Activated CD4-positive, CD25-positive, alpha-beta regulatory T cell (primary cell): Measurements from ENCODE around the gene ARRB1.
"Not testable (repeated sequence)": the region's sequence is repeated elsewhere in the genome, so short reads cannot be mapped to it uniquely, and the experiment has no call there.

Source experiments
- DNase-seq, 4 experiments: peaks; one replicate each; lab custom pipeline; 2025; lab: John Stamatoyannopoulos, UW

The ARRB1 gene

DNA sequence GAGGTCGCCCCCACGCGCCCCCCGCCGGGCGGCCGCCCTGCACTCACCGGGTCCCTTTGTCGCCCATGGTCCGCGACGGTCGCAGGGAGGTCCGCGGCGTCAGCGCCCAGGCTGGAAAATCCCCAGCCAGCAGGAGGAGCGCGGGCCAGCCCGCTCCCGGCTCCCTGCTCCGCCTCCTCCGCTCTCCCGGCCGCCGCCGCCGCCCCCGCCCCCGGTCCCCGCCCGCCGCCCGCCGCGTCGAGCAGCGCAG, at the start of gene ARRB1:
Gene ARRB1 (minus strand): TSS at position 121 of the 250 bp plus-strand sequence. CDS start 54 bp downstream, at position 67.
- no peak for DNase-seq

DNA sequence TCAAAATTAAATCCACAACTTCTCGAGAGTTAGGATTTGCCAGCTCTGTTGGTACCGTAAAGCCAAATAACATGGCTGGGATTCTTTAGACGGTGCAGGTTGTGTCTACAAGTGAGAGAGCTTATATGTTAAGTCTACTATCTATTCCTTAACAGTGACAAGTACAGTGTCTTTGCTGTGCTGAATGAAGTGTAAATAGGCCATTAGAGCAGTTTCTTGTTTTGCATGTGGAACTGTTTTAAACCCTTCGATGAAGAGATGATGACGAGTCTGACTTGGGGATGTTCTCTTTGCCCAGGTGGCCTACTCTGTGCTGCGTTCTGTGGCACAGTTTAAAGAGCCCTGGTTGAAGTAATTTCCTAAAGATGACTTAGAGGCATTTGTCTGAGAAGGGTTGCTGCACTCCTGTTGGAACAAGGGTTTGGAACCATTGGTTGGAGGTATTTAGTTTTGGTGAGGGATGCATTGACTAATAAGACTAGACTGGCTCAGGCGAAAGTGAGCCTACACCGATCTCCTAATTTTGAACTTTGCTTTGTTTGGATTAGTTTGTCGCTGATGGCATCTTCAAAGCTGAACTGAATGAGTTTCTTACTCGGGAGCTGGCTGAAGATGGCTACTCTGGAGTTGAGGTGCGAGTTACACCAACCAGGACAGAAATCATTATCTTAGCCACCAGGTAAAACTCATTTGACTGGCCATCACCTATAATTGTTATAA, 48.8 kb upstream of the ARRB1 start:
- DNase-seq = no peak

DNA sequence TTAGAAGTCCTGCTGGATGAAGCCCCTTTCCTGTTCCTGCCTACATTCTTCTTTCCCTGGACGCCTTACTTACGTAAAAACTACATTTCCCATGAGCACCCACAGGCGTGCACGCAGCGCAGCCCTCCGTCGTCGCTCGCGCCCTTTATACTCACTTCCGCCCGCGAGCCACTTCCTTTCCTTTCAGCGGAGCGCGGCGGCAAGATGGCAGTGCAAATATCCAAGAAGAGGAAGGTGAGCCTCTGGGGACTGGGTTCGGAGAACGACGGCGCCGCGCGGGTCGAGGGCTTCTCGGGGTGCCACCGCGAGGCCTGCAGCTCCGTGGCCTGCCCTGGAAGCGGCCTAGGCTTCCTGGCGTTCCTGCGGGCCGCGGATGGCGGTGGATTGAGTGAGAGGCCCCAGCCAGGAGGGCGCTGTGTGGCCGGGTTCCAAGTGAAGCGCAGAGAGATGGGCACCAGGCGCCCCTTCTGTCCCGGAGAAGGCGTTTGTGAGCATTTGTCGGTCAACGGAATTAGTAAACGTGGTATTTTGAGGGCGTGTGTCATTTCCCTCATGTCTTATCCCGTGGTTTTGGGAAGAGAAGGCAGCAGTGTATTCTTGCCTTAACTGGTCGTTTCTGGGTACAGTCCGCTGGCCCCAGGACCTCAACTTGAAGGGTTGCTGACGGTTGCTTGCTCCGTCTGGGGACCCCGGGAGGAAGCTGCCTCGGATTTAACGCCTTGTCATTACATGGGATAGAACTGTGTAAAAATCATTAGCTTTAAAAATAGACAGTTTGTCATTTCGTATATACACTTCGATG, 48.1 kb upstream of the ARRB1 start, which contains the start of gene RPS3:
Gene RPS3 (plus strand): TSS at position 175 of the 802 bp plus-strand sequence. CDS start 30 bp downstream, at position 205.
- DNase-seq = peak; percentile 70 to 79 (median 76)

DNA sequence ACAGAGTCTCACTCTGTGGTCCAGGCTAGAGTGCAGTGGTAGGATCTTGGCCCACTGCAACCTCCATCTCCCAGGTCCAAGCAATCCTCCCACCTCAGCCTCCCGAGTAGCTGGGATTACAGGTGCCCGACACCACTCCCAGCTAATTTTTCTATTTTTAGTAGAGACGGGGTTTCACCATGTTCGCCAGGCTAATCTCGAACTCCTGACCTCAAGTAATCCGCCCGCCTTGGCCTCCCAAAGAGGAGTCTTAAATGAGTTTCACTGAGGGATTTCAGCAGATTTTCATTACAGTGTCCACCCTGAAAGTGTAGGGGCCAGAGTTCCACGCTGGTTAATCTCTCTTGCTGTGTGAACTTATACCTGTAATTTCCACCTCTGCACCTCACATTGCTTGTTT, 47.4 kb upstream of the ARRB1 start:
- no peak for DNase-seq

DNA sequence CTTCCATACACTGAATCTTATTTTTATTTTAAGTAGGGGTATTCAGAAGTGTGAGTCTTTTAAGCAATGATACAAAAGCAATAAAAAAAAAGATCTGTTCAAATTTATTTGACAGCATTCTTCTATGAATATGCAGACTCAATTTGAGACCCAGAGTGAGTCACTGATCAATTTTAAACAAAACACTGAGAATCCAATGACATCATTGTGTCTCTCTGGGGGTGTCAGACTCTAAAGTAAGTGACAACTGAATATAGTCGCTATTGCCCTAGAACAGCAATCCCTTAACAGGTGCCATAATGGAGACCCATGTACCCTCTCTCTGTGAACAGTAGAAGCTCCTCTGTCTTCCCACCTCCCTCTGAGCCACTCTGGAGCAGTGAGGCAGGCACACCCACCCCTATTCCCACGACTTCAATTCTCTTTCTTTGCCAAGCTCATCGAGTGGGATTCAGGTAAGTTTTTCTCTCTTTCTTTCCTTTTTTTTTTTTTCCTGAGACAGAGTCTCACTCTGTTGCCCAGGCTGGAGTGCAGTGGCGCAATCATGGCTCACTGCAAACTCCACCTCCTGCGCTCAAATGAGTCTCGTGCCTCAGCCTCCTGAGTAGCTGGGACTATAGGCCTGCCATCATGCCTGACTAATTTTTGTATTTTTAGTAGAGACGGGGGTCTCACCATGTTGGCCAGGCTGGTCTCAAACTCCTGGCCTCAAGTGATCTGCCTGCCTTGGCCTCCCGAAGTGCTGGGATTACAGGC, 42.8 kb upstream of the ARRB1 start:
- no peak for DNase-seq

DNA sequence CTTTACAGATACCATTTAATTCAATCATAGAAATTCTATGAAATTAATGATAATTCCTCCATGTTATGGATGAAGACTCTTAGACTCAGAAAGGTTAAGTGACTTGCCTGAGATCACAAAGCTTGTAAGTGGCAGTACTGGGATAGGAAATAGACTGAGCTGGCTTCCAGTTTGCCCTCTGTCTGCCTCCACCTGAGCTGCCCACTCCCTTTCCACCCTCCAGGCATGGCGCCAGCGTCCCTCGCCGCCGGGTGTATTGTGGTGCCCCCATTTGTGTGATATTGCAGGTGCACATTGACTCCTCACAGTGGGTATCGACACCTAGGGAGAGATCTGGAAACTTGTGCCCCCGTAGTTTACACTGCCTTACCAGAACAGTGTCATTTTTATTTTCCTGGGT, 38.5 kb upstream of the ARRB1 start:
- DNase-seq = no peak

DNA sequence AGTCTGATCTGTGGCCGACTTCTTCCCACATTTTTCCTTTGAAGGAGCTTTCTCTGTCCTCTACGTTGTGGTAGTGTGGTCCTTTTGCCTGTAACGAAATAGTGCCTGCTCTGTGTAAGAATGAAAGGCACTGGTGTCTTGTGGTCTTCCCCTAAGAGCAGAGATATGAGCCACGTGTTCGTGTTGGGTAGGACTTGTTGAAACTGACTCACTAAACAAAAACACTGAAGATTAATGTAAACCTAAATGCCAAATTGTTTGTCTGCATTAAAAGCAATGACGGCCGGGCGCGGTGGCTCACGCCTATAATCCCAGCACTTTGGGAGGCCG, 37.8 kb upstream of the ARRB1 start:
- DNase-seq = no peak

DNA sequence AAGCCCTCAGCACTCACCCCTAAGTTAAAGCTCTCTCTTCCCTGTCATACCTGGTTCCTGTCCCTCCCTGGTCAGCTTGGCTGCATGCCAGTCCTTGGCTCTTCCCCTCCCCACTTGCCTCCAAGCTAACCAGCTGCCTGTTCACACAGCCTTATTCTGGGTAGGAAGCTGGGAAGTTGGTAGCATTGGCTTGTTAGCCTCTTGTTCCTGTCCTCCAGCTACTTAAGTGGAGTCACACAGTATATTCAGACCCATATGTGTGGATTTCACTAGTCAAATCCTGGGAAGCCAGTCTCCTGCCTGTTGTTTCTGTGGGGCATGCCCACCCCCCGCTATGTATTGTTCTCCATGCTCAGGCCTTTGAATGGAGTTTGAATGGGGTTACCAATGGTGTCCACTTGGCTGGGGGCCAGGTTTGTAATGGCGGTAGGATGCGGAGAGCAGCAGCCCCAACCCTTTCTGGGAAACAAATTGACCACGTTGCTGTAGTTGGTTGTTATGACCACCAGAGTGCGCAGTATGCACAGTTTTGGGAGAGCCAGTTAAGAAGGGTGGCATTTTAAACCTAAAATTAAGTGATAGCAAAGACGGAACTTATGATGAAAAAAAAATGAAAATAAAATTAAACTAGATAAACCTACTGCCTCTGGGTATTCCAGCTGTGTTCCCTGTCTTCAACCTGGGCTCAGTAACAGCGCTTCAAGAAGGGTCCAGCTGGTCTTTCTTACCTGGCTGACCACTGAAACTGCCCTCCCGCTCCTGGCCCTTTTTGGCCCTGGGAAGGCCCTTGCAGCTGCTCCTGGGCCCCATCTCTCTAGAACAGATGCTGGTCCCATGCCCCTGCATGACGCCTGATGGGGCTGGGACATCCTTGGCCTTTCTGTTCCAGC, 37.2 kb upstream of the ARRB1 start:
- peak; percentile 14 to 40 (median 32) for DNase-seq

DNA sequence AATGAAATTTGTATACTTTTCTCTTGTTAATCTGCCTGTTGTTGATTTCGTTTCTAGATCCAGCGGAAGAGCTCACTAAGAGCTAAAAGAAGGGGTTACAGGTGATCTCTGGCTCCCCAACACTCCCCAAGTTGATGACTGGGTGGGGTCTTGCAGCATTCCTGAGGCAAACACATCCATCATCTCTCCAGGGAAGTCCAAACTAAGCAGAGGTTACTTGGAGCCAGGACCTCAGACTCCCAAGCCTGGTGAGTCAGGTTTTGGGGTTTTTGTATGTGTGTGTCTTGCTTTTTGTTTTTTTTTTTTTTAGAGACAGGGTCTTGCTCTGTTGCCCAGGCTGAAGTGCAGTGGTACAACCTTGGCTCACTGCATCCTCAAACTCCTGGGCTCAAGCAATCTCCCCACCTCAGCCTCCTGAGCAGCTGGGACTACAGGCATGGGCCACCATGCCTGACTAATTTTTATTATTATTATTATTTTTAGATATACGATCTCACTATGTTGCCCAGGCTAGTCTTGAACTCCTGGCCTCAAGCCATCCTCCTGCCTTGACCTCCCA, 36.4 kb upstream of the ARRB1 start:
- no peak for DNase-seq

DNA sequence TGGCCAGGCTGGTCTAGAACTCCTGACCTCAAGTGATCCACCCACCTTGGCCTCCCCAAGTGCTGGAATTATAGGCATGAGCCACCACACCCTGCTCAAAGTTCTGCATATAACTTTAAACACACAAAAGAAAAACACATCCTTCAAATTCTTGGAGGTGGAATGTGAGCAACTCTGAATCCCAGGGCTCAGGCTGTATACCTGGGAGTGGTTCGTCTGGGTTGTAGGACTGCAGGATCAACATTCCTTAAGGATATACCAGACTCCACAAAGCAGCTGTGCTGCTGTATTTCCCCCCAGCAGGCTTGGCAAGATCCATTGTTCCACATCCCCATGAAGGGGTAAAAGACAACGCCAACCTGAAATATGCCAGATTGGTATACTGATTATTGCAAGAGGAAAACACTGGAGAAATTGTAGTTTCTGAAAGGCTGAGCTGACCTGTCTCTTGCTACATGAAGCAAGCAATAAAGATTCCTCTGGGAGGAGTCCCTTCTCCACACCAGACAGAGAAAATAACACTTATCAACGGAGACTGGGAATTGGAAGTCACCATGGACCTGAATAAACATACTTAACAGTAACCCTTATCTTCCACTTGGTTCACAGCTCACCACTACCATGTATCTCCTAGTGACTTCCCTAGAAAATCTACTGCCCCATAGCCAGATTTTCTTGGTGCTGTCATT, 35.6 kb upstream of the ARRB1 start:
- no peak for DNase-seq

DNA sequence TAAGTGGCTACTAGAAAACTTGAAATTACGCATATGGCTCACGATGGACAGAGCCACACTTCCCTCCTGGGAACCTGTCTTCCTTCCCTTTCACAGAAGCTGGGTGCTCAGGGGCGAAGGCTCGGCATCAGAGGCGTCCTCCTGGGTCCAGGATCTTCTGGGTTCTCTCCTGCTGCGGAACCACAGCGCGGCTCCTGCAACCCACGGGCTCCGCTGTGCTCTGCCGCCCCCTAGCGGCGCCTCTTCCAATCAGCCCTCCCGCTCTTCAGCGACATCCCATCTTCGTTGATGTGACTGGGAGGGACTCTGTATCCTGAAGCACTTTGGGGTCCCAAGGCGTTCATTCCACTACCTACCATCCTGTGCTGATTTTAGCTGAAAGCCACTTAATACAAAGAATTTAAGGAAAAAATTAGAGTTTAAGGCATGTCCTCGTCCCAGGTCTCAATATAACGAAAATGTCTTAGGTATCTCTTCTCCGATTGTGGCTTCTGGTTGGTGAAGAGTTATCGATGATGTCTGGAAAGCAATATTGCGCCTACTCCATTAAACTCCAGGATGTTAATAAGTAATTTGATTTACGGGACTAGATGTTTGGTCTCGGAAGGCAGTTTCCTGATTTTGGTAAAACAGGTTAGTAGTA, 33.1 kb upstream of the ARRB1 start:
- peak; percentile 57 to 71 (median 63) for DNase-seq

DNA sequence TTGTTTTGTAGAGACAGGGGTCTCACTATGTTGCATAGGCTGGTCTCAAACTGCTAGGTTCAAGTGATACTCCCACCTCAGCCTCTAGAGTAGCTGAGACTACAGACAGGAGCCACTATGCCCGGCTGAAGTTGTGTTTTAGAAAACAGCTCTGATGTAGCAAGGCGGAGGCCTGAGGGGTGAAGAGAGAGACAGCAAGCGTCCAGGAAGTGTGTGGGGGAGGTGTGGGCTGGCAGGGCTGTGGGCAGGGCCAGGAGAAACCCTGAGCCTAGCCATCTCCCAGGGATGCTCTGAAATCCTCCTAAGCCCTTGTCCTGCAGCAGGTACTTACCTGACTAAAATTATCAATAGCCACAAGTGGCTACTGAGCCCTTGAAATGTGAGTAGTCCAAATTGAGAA, 31.8 kb upstream of the ARRB1 start:
- peak in 1 of 4 experiments; percentile 8 for DNase-seq

DNA sequence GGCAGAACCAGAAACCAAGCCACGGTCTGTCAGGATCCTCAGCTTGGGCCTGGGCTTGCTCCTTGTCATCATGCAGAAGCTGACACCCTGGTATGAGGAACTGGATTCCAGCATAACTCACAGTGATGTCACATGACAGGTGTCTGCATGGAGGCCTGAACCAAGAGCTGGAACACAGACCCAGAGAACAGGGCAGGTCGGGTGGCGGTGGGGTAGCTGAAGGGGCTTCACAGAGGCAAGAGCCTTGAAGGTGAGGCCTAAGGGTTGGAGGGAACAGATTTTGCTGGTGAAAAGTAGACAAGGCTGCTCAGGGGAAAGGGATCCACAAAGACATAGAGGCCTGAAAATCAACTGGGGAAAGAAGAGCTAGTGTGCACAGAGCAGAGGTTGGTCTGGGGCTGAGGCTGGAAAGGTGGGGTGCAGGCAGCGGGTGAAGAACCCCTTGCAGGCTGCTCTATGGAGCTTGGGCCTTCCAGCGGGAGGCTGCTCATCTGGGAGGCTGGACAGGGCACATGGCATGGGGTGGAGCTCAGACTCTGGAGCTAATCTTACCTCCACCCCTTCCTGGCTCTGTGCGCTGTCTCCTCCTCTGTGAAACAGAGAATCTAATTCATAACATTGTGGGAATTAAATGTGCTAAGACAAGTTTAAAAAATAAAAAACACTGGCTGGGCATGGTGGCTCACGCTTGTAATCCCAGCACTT, 29.4 kb upstream of the ARRB1 start:
- DNase-seq = no peak

DNA sequence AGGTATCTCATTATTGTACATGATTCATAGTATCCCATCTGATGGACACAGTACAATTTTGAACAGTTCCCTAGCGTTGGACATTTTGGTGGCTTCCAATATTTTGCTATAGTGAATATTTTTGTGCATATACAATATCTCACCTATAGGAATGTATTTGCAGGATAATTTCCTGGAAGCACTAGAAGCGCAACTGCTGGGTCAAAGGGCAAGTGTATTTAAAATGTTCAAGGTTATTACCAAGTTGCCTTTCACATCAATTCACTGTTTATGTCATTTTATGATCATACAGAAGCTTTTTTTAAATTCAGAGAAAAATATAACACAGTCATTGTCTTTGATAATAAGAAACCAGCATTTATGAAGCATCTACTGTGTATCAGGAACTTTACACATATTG, 28.8 kb upstream of the ARRB1 start:
- no peak for DNase-seq

DNA sequence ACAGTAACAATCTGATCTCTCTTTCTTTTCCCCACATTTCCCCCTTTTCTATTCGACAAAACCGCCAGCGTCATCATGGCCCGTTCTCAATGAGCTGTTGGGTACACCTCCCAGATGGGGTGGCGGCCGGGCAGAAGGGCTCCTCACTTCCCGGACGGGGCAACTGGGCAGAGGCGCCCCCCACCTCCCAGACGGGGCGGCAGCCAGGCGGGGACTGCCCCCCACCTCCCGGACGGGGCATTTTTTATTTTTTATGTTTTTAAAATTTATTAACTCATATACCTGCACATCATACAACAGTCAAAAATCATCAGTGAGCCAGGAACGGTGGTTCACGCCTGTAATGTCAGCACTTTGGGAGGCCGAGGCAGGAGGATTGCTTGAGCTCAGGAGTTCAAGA, 27.3 kb upstream of the ARRB1 start:
- not testable (repeated sequence) for DNase-seq

DNA sequence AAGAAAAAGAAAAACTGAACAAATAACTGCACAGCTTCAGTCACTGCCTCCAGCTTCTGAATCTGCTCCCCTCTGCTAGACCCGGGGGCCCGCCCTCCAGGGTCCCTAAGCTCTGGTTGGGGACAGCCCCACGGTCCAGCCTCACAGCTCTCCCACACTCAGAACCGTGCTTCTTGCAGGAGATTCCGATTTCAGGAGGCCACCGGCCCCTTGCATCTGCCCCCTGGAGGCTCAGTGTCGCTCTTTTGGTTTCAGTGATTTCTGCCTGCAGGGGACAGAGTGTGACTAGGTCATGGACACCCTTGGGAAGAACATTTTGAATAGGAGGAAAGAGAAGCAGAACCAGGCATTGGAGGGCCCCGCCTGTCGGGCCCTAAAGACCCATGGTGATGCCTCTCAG, 24.7 kb upstream of the ARRB1 start:
- no peak for DNase-seq

DNA sequence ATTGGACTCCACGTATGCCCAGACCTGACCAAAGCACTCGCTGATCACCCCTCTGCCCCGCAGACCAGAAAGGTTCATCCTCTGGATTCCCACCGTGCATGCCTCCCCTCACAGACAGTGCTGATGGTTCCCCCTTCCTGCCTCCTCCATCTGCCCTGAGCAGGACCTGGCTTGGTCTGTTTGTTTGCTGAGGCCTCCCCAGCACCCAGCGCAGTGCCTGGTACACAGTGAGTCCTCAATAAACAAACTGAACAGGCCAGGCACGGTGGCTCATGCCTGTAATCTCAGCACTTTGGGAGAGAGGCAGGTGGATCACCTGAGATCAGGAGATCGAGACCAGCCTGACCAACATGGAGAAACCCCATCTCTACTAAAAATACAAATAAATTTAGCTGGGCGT, 24.2 kb upstream of the ARRB1 start:
- DNase-seq = no peak

DNA sequence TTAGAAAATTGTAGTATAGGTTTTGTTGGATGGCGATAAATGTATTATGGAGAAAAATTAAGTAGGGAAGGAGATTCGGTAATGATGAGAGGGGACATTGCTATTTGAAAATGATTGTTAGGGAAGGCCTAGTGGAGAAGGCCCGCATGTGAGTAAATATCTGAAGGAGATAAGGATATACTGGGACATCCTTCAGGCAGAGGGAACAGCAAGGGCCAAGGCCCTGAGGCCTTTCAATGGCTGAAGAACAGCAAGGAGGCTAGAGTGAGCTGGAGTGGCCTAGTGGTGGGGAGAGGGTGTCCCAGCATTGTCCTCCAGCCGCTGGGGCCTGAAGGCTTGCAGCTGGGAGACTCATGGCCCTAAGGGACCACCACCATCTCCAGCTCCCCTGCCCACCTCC, 23.2 kb upstream of the ARRB1 start:
- no peak for DNase-seq

DNA sequence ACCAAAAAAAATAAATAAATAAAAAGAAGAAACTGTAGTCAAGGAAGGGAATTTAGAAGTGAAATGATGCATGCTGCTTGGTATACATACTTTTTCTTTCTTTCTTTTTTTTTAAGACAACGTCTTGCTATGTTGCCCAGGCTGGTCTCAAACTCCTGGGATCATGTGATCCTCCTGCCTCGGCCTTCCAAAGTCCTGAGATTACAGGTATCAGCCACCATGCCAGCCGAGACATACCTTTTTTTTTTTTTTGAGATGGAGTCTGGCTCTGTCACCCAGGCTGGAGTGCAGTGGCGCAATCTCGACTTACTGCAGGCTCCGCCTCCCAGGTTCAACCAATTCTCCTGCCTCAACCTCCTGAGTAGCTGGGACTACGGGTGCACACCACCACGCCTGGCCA, 21.7 kb upstream of the ARRB1 start:
- no peak for DNase-seq
